KMS-11 (cell line): ENCODE results near the gene TNIP3.

Experiments used
- H2AFZ ChIP-seq: fragments of 200-600 bp; sonication (generic); 2 replicates; pipeline ENCODE4 v1.6.1; 2016; ENCODE audit warnings: antibody characterized with exemption, mixed run types, low read depth
- H3K27ac ChIP-seq: fragments of 200-600 bp; sonication (generic); 2 replicates; pipeline ENCODE4 v1.6.1; 2016; ENCODE audit warnings: mild to moderate bottlenecking, mixed run types
- H3K27me3 ChIP-seq: fragments of 200-600 bp; sonication (generic); 2 replicates; pipeline ENCODE4 v1.6.1; 2017; ENCODE audit warnings: mild to moderate bottlenecking, low read depth, mixed run types, moderate library complexity; ENCODE audit not compliant: insufficient read depth
- H3K36me3 ChIP-seq: fragments of 200-600 bp; sonication (generic); 2 replicates; pipeline ENCODE4 v1.6.1; 2017; ENCODE audit warnings: mild to moderate bottlenecking, mixed run types; ENCODE audit not compliant: insufficient read depth
- H3K4me1 ChIP-seq: fragments of 200-600 bp; sonication (generic); 2 replicates; pipeline ENCODE4 v1.6.1; 2016; ENCODE audit warnings: mild to moderate bottlenecking, low read depth, mixed run types; ENCODE audit not compliant: poor library complexity, severe bottlenecking
- H3K4me2 ChIP-seq: fragments of 200-600 bp; sonication (generic); 2 replicates; pipeline ENCODE4 v1.7.0; 2016; ENCODE audit warnings: mild to moderate bottlenecking, mixed run types
- H3K4me3 ChIP-seq: fragments of 200-600 bp; sonication (generic); IDR thresholded peaks from 2 replicates; pipeline ENCODE4 v1.6.1; 2017; ENCODE audit warnings: low read depth, low read length, mixed read lengths; ENCODE audit not compliant: insufficient read depth
- H3K79me2 ChIP-seq: fragments of 200-600 bp; sonication (generic); 2 replicates; pipeline ENCODE4 v1.6.1; 2016; ENCODE audit warnings: low read depth, mixed run types; ENCODE audit not compliant: insufficient read depth
- H3K9ac ChIP-seq: fragments of 200-600 bp; sonication (generic); 2 replicates; pipeline ENCODE4 v1.6.1; 2016; ENCODE audit warnings: mild to moderate bottlenecking, mixed run types
- H4K20me1 ChIP-seq: fragments of 200-600 bp; sonication (generic); 2 replicates; pipeline ENCODE4 v1.6.1; 2016; ENCODE audit warnings: mild to moderate bottlenecking, mixed run types; ENCODE audit not compliant: insufficient read depth
- TF ChIP-seq, protein P1 (sequence below): fragments of 200-600 bp; sonication (generic); conservative IDR thresholded peaks from 2 replicates; pipeline ENCODE4 v1.6.1; 2017; ENCODE audit warnings: low read depth, mild to moderate bottlenecking, antibody characterized with exemption, low read length, moderate library complexity, mixed read lengths

TNIP3 gene

DNA sequence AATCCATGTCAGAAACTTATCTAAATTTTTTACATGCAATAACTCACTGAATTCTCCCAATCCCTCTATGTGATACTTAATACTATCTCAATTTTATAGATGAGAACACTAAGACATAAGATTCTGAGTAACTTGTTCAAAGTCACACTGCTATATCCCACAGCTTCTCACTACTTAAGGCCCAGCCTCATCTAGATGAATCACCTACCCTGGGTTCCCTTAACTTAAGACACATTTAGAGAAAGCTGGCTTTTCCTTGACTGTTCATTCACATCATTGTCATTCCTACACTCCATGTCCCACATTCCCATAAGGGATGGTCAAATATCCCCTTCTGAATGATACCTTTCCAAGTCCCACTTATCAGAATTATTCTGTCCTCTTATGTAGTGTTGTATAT lies 21.0 kb downstream of the TNIP3 start:
- H3K4me1 ChIP-seq = peaks cover 70% of the 10 kb centered on the region

DNA sequence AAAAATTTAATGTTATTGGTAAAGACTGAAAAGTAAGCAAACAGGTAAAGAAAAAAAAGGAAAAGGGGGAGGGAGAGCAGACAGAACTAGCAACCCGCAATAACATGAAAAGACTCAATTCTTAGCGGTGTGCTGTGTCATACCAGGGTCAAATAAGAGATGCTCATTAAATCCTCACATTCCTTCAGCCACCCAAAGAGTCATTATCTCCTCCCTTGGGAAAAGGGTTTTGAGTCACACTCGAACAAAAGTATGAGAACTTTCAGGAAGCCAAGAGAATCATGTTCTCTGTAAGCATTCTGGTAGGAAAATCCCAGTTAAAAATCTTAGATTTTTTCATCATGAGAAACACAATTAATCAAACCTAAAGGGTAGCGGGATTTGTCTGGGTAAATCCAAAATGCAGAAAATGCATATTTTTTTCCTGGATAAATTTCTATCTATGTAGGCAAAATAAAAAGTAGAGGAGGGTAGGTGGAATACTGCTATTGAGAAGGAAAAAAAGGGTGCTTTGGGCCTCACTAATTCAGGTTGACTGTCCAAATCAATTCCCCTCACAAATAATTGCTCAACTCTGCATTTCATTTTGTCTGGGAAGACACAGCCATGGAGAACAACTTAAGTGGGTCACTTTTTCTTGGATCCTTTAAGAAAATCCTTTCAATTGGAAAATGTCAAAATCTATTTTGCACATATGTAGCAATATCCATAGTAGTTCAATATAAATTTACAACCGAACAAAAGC lies 23.2 kb downstream of the TNIP3 start:
- Histone ChIP-seq H3K79me2 (no peaks in the 10 kb centered on the region), H3K4me2 (peak overlapping the region; percentile 94), H4K20me1 (no peaks in the 10 kb centered on the region), H3K9ac (peak overlapping the region; percentile 64), H2AFZ (peak overlapping the region; percentile 47; the same call in 1 of the 2 replicates), H3K36me3 (no peaks in the 10 kb centered on the region), H3K4me3 (no peak overlapping the region), H3K4me1 (peaks cover 92% of the 10 kb centered on the region), H3K27ac (peak overlapping the region; percentile 97), H3K27me3 (no peaks in the 10 kb centered on the region)
- TF ChIP-seq, protein P1, sequence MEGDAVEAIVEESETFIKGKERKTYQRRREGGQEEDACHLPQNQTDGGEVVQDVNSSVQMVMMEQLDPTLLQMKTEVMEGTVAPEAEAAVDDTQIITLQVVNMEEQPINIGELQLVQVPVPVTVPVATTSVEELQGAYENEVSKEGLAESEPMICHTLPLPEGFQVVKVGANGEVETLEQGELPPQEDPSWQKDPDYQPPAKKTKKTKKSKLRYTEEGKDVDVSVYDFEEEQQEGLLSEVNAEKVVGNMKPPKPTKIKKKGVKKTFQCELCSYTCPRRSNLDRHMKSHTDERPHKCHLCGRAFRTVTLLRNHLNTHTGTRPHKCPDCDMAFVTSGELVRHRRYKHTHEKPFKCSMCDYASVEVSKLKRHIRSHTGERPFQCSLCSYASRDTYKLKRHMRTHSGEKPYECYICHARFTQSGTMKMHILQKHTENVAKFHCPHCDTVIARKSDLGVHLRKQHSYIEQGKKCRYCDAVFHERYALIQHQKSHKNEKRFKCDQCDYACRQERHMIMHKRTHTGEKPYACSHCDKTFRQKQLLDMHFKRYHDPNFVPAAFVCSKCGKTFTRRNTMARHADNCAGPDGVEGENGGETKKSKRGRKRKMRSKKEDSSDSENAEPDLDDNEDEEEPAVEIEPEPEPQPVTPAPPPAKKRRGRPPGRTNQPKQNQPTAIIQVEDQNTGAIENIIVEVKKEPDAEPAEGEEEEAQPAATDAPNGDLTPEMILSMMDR = no peak

More for the DNA sequence above, 21.0 kb downstream of the TNIP3 start:
- Histone ChIP-seq H3K36me3 (no peaks in the 10 kb centered on the region), H3K79me2 (no peaks in the 10 kb centered on the region), H3K4me3 (no peak overlapping the region), H4K20me1 (no peaks in the 10 kb centered on the region), H2AFZ (no peak overlapping the region), H3K4me2 (no peak overlapping the region), H3K9ac (no peak overlapping the region), H3K27me3 (no peaks in the 10 kb centered on the region), H3K27ac (no peak overlapping the region)
- TF ChIP-seq, protein P1 = no peak

DNA sequence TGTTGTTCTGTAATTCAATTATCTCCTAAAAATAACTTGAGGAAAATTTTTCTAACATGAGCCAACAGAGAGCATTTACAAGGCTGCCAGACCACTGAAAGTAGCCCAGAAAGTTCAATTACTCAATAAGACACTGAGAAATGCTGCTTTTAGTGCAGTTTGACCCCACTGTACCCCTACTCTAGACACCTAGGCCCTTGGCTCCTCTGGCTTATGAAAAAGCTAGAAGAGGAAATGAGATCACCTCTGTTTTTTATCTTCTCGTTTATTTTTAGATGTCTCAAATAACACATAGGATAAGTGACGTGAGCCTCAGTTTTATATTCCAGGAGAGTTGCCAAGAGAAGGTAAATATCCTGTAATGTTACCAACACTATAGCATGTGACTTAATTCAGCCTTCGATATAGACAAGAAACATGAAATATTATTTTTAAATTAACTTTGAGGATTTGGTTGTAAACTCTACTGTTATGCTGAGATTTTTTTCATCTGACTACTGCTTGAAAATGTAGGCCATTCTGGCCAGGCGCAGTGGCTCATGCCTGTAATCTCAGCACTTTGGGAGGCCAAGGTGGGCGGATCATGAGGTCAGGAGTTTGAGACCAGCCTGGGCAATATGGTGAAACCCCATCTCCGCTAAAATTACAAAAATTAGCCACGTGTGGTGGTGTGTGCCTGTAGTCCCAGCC lies 24.4 kb downstream of the TNIP3 start:
- Histone ChIP-seq H3K9ac (peak overlapping the region; percentile 64), H3K27me3 (no peaks in the 10 kb centered on the region), H3K27ac (peak overlapping the region; percentile 97), H3K36me3 (no peaks in the 10 kb centered on the region), H3K4me3 (no peak overlapping the region), H3K4me1 (peaks cover 98% of the 10 kb centered on the region), H3K79me2 (no peaks in the 10 kb centered on the region), H3K4me2 (peak overlapping the region; percentile 94), H2AFZ (peak overlapping the region; percentile 47), H4K20me1 (no peaks in the 10 kb centered on the region)
- TF ChIP-seq, protein P1 = no peak

DNA sequence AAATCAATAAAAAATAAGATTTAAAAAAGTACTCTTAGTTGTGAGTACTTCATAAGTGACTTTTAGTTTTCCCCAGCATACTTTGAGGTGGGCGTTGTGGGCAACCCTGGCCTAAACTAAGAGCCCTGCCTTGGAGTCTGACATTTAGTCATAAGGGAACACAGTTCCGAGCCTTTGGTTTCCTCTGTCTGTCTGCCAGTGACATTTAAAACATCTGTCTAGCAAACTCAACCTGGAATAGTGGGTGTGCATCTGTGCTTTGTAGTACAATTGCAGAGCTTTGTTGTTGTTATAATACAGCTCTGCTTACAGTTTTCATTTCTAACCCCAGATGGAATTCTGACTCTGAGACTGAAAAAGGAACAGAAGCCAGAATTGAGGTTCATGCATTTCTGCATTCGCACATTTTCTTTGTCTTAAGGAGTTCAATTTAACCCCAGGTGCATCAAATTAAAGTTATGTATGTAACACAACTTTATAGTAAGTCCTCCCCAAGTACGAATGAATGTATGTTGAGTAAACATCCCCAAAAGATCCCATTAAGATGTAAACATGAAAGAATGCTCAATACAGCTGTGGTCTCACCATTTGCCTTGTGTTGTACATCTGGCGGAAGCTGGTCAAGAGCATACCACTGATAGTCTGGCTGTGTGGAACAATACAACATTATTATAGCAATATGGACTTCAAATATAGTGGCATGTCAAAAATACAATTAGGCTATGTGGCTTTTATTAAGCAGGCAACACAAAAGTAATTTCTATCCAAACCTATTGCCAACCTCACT lies 25.9 kb downstream of the TNIP3 start:
- H3K27ac ChIP-seq = peak overlapping the region; percentile 97
- H3K4me1 ChIP-seq = peaks cover 93% of the 10 kb centered on the region
- TF ChIP-seq, protein P1 = no peak
- H3K27me3 ChIP-seq = no peaks in the 10 kb centered on the region
- no peak overlapping the region for H3K4me3 ChIP-seq
- peak overlapping the region; percentile 64 for H3K9ac ChIP-seq
- H4K20me1 ChIP-seq = no peaks in the 10 kb centered on the region
- H3K36me3 ChIP-seq = no peaks in the 10 kb centered on the region
- H2AFZ ChIP-seq = peak overlapping the region; percentile 42
- H3K79me2 ChIP-seq = no peaks in the 10 kb centered on the region
- peak overlapping the region; percentile 94 for H3K4me2 ChIP-seq
